NCI-H226 (cell line): Measurements from ENCODE around the gene CTNNA1.
"Not testable (repeated sequence)": the region's sequence is repeated elsewhere in the genome, so short reads cannot be mapped to it uniquely, and the experiment has no call there.

Experiments used
- DNase-seq: peaks from one replicate; pipeline ENCODE4 v3.0.0-alpha.2; 2015

Gene CTNNA1

DNA sequence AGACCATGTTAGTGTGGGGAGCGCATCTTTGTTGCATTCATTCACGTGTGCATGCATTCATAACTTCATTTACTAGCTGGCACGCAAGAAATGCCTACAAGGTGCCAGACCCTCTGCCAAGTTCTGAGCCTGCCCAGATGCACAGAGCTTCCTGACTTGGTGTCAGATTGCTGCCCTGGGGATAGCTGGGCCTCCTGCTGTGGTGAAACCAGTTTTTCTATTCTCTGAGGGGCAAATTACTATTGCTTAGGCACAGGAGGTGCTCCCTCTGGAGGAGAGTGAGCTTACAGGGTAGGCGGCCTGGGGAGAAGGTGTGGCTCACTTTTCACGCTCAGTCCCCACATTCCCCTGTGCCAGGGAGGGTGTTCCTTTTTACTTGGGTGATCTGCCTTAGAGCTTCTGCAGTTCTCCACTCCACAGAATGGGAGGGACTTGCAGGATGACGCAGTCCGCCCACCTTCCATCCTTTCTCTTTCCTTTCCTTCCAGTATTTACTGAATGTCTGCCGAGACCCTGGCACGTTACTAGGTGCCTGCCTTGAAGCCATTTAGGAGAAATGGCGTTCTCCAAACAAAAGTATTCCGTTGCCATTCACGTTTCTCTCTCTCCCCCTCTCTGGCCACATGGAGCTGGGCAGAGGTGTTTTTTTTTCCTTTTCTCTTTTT is 27.9 kb upstream of the CTNNA1 start:
- DNase-seq = peak; percentile 43

DNA sequence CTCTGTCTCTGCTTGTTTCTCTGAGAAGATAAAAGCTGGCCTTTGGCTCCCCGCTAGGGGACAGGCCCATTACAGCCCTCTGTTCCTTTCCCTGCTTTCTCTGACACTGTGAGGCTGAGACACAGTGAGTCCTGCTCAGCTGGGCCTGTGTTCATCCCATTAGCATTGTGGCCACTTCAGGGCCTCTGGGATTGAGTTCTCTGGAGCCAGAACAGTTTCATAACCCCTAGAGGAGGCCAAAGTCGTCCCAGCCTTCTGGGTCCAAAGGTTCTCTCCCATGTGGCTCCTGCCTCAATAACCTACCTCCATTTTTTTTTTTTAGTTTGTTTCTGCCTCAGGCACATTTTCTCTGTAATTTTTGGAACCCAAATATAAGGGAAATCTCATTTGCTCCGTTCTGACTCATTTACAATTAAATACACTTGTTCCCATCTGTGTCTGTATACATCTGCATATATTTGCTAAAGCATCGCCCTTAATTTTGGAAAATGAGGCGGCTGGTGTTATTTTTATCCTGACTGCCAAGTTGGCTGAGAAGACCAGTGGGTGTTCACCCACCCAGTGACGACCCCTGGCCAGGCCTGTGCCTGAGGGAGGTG is 27.3 kb upstream of the CTNNA1 start:
- no peak for DNase-seq

DNA sequence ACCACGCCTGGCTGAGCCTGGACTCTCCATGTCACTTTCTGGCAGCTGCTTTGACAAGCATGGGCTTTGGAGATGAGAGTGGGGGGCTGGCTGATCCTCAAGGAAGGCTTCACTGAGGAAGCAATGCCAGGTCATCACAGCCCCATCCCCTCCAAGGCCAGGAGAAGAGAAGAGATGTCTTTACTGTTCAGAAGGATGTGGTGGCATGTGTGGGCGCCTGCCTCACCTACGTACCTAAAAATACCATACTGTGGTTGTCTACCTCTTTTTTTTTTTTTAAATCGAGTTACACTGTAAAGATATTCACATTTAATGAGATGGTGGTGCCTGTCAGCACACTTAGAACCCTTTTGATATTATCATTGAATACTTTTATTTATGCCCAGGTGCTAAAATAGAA is 26.4 kb upstream of the CTNNA1 start:
- no peak for DNase-seq

DNA sequence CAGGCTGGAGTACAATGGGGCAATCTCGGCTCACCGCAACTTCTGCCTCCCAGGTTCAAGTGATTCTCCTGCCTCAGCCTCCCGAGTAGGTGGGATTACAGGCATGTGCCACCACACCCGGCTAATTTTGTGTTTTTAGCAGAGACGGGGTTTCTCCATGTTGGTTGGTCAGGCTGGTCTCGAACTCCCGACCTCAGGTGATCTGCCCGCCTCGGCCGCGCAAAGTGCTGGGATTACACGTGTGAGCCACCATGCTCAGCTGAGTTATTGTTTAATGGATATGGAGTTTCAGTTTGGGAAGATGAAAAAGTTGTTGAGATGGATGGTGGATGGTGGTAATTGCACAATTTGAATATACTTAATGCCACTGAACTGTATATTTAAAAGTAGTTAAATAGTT is 22.7 kb upstream of the CTNNA1 start:
- not testable (repeated sequence) for DNase-seq

DNA sequence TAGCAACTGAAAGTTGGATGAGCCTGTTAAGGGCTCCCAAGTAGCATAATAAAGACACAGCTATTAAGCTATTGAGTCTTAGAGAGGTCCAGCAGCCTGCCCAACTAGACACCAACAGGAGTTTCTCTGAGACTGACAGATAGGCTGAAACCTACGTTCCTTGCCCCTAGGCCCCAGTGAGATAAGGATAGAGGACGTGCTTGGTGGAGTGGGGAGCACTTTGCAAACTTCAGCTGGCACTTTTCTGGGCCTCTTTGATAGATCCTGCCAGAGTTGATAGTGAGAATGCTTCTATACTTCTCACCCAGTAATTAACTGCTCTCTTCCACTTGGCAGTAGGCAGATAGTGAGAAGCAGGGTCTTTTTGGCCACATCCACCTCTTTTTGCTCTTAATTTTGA is 20.8 kb upstream of the CTNNA1 start:
- DNase-seq = no peak

DNA sequence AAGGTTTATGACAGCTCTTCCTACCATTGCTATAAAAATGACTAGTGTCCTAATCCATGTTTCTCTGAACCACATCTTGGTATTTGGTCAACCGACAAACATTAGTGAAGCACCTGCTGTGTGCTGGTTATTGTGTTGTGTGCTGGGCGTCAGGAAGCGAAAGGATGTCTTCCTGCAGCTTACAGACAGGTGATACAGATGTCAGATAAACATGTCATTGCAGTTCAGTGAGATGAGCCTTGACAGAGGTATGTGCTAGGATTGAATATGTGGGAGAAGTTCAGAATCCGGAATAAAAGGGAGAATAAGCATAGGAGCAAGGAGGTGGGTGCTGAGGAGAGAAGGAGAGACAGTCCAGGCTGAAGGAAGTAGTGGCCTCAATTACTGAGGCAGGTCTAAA is 20.3 kb upstream of the CTNNA1 start:
- DNase-seq = no peak

DNA sequence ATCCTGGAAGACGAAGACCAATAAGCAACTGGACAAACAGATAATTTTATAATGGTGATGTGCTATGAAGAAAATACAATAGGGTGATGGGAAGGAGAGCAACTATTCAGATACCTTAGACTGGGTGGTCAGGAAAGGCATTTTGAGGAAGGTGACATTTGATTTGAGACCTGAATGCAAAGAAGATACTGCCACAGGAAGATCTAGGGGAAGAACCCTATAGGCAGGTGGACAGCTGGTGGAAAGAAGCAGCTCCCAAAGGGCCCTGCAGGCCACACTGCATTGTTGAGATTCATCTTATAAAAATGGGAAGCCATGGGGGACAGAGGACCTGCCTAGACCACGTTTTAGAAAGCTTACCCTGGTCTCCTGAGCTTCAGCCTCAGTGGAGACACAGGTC is 19.7 kb upstream of the CTNNA1 start:
- DNase-seq = no peak

DNA sequence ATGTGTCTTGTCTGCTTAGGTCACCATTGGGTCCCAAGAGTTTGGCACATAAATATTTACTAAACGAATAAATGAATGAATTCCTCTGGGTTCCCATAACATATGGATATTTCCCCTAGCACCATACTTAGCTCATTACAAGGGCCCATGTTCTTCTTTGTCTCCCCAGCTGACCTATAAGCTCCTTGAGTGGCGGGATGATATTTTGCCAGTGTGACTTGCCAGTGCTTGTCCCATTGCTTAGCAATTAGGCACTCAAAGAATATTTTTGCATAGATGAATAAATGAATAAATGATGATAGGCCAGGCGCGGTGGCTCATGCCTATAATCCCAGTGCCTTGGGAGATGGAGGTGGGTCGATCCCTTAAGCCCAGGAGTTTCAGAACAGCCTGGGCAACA is 16.9 kb upstream of the CTNNA1 start:
- DNase-seq = no peak

DNA sequence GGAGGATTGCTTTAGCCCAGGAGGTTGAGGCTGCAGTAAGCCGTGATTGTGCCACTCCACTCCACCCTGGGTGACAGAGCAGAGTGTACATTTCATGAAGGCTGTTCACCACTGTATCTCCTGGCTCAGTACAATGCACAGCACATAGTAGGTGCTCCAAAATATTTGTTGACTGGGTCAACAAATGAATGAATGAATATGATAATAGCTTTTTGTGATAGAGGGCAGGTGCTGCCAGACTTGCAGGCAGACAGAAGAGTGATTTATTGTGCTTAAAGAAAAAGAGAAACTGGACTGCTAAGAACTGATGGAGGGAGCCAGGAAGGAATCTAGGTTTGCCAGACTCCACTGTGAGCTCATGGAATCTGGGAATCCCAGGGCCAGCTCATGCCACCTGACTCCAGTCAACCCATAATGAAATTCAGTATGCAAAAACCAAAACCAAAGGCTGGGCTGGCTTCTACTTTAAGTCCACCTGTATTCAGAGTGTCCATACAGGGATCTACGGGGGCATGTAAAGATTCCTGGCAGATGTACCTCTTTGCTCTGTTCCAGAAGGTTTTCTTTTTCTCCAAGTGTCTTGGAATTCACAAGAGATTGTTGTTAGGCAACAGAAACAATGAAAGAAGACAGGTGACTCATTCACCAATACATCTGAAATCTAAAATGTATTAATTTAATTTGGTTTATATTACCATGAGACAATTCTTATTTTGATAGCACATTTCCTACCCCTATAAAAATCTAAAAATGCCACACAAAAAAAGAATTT is 15.5 kb upstream of the CTNNA1 start:
- peak; percentile 60 for DNase-seq

DNA sequence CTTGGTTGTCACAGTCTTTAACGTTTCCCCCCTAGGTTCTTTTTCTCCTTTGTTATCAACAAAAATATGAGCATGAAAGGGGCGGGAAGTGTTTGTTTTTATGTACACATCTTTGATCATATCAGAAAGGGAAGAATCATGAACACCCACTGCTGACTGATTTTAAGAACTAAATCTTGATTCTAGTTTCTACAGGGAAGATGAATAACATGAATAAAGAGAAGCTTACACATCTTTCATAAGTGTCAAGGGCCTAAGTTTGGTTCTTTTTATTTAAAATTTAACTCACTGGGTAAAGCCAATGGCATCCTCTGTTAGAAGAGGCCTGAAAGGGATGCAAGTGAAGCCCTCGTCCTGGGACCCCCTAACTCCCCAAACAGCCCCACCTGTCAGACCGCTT is 14.8 kb upstream of the CTNNA1 start:
- DNase-seq = no peak

DNA sequence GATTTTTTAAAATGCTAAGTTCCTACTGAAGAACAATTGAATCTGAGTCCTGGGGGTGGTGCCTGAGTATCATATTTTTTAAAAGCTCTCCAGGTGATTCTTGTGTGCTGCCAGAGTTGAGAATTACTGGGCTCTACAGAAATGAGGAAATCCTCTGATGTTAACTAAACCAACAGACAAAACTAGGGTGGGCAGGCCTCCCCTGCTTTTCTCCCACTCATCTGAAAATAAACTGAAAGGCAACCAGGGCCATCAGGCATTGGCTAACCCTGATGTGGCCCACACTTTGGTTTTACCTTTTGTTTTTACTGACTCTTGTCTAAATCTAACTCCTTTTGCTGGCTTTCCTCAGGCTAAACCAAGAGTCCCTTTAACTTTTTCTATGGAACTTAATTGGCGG is 13.3 kb upstream of the CTNNA1 start:
- DNase-seq = no peak

DNA sequence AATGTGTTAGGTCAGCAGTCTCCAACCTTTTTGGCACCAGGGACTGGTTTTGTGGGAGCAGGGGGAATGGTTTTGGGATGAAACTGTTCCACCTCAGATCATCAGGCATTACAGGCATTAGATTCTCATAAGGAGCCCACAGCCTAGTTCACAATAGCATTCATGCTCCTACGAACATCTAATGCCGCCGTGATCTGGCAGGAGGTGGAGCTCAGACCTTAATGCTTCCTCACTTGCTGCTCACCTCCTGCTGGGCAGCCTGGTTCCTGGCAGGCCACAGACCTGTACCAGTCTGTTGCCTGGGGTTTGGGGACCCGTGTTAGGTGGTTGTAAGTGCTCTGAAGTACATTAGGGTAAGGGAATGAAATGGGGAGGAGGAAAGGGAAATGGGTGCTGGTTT is 9.7 kb upstream of the CTNNA1 start:
- DNase-seq = no peak

DNA sequence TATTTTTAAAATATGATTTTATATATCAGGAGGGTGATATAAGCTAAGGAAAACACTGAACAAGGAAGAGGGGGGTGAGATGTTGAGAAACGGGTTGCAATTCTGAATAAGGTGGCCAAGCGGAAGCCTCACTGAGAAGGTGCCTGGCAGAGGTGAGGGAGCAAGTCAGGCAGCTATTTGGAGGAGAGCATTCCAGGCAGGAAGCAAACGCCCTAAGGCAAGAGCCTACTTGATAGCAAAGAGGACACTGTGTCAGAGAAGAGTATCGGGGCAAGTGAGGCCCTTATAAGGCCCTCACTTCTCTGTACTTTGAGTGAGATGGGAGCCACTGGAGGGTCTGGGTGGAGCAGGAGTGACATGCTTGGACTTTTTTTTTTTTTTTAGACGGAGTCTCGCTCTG is 8.0 kb upstream of the CTNNA1 start:
- DNase-seq = no peak

DNA sequence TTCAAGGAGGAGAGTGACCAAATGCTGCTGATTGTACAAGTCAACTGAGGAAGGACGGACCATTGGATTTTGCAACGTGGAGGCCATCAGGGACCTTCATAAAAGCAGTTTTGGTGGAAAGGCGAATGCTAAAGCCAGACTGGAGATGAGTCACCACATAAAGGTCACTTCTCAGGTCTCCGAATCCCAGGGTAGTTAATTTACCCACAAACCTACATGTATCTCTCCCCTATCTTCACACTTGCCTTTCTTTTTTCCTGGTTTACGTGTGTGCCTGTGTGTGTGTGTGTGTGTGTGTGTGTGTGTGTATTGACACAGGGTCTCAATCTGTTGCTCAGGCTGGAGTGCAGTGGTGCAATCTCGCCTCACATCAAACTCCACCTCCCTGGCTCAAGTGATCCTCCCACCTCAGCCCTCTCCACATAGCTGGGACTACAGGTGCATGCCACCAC is 4.6 kb upstream of the CTNNA1 start:
- no peak for DNase-seq

DNA sequence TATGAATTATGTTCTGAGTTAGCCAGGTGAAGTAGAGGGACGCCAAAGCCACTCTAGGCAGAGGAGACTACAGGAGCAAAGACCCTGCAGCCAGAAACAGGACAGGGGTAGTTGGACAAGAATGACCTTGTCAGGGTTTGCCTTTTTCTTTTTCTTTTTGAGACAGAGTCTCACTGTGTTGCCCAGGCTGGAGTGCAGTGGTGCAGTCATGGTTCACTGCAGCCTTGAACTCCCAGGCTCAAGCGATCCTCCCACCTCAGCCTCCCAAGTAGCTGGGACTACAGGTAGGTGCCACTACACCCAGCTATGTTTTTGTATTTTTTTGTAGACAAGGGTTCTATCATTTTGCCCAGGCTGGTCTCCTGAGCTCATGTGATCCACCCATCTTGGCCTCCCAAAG is 1.9 kb upstream of the CTNNA1 start:
- not testable (repeated sequence) for DNase-seq

DNA sequence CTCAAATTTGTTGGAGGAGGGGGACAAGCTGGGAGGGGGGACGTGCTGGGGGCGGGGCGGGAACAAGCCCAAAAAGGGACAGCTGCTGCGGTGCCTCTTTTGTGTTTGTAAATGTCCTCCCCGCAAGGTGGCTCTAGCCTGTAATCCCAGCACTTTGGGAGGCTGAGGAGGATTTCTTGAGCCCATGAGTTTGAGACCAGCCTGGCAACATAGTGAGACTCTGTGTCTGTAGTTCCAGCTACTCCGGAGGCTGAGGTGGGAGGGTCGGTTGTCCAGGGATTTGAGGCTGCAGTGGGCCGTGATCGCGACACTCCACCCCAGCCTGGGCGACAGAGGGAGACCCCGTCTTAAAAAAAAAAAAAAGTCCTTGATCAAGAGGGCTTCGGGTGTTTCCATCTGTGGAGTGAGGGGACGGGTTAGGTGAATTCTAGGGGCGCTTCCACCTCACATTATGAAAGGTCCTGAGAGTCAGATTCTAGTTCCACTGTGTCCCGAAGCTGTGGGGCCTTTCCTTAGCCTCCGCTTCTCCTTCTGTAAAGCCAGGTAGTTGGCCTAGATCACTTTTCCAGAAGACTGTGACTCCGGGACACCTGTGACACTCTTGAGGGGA is 779 bp upstream of the CTNNA1 start:
- DNase-seq = no peak

DNA sequence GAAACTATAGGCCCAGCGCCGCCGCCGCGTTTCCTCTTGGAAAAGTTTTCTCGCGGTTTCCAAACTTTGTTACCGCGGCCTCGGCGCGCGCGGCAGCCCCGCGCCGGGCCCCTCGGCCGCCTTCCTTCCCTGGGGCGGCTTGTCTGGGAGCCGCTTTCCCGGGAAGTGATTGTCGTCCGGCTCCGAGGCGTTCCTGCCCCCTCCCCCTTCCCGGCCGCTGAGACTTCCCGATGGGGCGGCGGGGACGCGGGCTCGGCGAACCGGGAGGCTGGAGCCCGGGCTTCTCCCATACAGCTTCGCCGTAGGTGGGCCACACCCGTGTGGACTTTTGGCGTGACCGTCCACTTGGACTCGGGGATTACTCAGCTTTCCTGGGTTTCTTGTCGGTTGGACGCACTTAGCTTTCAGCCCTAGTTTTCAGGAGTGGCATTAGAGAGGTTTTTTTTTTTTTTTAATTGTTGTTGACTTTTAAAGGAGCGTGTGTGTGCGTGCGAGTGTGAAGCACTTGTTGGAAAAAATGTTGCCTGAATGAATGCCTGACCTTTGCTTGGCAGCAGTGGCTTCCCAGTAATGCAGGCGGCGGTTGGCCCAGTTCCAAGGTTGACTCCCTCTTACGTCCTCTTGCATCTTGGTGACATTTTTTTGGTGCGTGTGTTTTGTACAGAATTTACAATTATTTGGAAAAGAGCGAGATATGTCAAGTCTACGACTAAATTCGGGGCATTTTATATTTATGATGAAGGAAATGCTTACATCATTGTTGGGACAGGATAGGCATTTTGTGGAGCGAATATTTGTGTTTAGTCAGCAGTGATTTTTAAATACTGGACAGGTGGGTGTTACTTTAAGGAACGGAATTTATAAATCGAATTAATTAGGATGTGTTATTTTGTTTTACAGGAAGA is 821 bp downstream of the CTNNA1 start:
- DNase-seq = peak; percentile 51

DNA sequence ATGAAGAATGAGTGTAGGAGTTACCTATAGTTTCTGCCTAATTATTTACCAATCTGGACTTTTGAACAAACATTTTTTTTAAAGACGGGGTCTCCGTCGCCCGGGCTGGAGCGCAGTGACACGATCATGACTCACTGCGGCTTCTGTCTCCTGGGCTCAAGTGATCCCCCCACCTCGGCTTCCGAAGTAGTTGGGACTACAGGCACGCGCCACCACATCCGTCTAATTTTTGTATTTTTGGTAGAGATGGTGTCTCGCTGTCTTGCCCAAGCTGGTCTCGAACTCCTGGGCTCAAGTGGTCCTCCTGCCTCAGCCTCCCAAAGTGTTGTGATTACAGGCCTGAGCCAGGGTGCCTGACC is 1.5 kb downstream of the CTNNA1 start:
- DNase-seq = no peak

DNA sequence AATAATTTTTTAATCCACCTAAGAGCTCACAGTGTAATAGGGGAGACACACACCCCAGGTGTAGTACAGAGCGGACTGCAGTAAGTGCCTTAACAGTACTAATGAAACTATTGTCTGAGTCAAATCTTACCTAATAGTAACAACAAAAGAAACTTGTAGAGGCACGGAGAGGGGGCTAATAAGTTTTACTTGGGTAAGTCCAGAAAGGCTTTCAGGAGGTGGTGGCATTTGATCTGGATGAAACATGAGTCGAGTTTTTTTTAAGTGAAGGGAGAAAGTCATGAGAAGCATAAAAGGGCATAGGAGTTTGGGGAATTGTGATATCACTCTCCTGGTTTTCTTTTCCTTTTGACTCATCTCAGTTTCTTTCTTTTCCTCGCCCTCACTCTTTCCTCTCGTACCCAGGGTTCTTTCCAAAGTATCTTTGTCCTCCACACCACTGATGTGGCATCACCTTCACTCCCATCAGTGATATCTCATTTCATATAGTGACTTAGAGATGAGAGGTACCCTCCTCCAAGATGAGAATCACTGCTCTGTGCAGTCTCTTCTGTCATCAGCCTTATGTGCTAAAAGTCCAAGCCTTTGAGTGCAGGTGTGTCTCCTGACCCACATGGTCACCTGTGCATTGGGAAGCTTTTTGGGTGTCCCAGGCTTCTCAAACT is 2.0 kb downstream of the CTNNA1 start:
- no peak for DNase-seq

DNA sequence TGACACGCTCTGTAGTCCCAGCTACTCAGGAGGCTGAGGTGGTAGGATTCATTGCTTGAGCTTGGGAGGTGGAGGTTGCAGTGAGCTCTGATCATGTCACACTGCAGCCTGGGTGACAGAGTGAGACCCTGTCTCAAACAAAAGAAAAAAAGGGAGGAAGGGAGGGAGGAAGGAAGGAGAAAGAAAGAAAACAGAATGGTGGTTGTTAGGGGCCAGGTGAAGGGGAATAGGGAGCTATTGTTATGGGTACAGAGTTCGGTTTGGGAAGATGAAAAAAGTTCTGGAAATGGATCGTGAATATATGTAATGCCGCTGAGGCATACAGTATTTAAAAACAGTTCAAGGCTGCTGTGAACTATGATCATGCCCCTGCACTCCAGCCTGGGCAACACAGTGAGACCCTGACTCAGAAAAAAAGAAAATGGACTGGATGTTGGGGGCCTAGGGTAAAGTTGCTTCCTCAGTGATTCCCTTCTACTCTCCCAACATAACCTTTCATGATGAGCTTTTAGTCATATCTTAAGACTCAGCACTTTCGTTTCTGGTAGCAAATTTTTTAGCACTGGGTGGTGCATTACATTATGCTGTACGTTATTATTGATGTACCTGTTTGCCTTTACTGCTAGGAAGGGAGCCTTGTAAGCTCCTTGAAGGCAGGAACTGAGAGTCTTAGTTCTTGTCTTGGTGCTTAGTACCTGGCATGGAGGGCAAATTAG is 4.0 kb downstream of the CTNNA1 start:
- no peak for DNase-seq

DNA sequence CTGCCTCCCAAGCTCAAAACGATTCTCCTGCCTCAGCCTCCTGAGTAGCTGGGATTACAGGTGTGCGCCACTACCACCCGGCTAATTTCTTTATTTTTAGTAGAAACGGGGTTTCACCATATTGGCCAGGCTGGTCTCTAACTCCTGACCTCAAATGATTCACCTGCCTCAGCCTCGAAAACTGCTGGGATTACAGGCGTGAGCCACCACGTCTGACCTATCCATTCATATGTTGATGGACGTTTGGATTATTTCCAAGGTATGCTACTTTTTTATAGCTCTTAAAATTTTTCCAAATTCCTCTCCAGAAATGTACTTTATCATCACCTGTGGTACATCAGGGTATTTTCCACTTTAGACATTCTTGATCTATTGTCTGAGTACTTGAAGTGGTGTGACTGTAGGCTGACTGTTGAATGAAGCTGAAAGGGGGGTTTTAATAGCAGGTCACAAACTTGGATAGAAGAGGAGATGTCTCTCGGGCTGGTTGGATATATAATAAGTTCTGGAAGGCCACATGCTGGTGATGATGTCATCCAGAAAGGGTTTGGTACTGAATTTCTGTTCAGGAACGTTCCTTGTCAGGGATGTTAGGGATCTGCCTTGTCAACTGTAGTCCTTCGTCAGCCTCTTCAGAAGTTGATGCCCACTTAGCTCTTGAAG is 7.4 kb downstream of the CTNNA1 start:
- peak; percentile 12 for DNase-seq
